ENCODE data around the gene USP24.
"Not testable (repeated sequence)": the region's sequence is repeated elsewhere in the genome, so short reads cannot be mapped to it uniquely, and the experiment has no call there.

The USP24 gene

GRCh38 chr1:55199735-55200134 lies 15.4 kb downstream of the USP24 start:
- not testable (repeated sequence) for DNase-seq (ENCODE audit: low read depth in 3 of 3)

- DNase-seq (ENCODE audit: low read depth in 3 of 3), result no peak
Measured at GRCh38 chr1:55198044-55198443, 17.1 kb downstream of the USP24 start.

DNA sequence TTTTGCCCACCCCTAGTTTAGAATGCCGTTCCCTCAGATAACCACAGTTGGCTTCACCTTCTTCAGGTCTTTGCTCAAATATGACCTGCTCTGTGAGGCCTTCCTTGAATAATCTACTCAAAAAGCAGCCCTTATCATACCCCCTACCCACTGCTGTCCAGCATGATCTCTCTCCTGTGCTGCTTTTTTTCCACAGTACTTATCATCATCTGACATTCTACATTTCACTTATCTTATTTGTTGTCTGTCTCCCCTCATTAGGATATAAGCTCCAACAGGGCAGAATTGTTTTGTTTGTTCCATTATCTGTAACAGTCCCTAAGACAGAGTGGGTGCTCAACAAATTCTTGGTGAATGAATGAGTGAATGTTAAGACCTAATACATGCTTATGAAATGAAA lies 18.1 kb downstream of the USP24 start:
- no peak for DNase-seq (ENCODE audit: low read depth in 3 of 3)

DNA sequence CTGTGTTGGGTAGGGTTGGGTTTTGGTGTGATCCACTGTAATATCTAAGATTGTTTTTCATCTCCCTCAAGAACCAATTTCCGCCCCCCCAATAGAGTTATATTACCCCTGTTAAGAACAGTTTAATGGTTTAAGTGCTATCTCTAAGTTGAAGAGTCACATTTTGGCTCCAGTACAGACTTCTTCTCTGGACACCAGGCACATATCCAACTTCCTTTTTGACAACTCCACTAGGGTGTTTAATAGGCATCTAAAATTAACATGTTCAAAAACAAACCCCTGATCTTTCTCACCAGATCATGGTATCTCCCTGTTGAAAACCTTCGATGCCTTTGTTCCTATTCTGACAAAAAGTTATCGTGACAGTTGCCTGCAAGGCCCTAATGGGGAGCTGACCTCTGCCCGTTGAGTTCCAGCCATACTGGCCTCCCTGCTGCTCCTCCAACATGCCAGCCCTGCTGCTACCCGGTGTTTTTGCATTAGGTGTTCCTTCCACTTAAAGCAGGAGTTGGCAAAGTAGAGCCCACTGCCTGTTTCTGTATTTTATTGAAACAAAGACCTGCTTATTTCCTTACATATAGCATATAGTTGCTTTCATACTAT lies 18.6 kb downstream of the USP24 start:
- DNase-seq (ENCODE audit: low read depth in 3 of 3), result no peak

DNA sequence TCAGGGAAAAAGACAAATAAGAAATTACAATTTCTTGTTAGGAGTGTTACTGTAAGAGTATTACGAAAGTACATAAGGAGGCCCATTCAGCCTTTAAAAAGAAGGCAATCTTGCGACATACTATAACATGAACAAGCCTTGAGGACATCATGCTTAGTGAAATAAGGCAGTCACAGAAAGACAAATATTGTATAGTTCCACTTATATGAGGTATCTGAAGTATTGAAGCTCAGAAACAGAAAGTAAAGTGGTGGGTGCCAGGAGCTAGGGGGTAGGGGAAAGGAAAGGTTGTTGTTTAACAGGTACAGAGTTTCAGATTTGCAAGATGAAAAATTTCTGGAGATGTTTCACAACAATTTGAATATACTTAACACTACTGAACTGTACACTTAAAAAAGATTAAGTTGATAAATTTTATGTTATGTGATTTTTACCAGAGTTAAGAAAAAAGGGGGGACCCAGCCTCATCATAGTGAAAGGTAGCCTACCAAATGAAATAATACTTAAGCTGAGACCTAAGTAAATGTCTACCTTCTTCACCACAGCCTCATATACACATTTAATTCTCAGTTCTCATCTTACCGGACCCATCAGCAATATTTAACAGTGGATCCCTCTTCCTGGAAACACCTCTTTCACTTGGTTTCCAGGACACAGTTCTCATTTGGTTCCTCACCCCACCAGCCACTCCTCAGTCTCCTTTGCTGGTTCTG lies 19.5 kb downstream of the USP24 start:
- DNase-seq (ENCODE audit: low read depth in 3 of 3), result no peak

GRCh38 chr1:55194851-55195250 lies 20.3 kb downstream of the USP24 start:
- no peak for DNase-seq (ENCODE audit: low read depth in 3 of 3)

DNA sequence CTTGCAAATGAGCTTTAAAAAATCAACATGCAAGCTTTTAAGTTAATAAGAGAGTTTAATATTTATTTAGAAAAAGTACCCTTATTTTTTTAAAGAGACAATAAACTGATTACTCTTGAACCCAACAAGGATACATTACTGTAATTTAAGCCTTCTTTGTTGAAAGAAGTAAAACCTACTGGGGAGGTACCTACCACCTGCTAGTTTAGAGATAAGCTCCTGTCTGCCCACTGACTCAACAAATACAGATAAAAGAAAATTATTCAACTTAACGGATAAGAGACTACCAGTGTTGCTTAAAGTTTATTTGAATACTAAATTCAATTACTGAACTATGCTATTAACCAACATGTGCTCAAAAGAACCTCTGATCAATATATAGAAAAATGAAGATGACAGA lies 23.1 kb downstream of the USP24 start:
- no peak for DNase-seq (ENCODE audit: low read depth in 3 of 3)

- not testable (repeated sequence) for DNase-seq (ENCODE audit: low read depth in 3 of 3)
Measured at GRCh38 chr1:55191219-55191952, 23.8 kb downstream of the USP24 start.

- no peak for DNase-seq (ENCODE audit: low read depth in 3 of 3)
Measured at GRCh38 chr1:55190109-55190508, 25.1 kb downstream of the USP24 start.

DNA sequence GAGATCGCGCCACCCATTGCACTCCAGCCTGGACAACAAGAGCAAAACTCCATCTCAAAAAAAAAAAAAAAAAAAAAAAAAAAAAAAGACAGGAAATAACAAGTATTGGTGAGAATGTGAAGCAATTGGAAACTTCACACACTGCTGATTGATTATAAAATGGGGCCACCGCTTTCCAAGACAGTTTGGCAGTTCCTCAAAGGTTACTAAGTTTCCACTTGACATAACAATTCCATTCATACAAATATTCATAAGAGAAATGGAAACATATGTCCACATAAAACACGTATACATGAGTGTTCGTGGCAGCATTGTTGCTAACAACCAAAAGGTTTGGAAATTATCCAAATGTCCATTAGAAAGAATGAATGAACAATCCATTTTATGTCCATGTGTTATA lies 26.3 kb downstream of the USP24 start:
- no peak for DNase-seq (ENCODE audit: low read depth in 3 of 3)

DNA sequence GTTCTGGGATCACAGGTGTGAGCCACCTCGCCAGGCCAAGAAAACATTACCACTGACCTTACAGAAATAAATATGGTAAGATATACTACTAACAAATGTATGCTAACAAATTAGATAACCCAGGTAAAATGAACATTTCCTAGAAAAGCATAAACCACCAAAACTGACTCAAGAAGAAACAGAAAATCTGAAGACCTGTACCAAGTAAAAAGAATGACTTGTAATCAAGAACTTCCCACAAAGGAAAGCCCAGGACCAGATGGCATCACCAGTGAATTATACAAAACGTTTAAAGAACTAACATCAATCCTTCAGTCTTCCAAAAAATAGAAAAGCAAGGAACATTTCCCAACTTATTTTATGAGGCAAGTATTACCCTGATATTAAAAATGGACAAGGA lies 29.3 kb downstream of the USP24 start:
- no peak for DNase-seq (ENCODE audit: low read depth in 3 of 3)

DNA sequence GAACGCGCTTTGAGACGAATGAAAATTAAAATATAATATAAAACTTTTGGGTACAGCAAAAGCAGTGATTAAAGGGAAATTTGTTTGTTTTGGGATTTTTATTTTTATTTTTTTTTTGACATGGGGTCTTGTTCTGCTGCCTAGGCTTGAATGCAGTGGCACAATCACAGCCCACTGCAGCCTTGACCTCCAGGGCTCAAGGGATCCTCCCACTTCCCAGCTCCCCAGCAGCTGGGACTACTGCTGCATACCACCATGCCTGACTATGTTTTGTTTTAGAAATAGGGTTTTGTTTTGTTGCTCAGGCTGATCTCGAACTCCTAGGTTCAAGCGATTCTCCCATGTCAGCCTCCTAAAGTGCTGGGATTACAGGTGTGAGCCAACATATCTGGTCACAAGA lies 30.3 kb downstream of the USP24 start:
- no peak for DNase-seq (ENCODE audit: low read depth in 3 of 3)

- no peak for DNase-seq (ENCODE audit: low read depth in 3 of 3)
Measured at GRCh38 chr1:55181666-55182065, 33.5 kb downstream of the USP24 start.

- no peak for DNase-seq (ENCODE audit: low read depth in 3 of 3)
Measured at GRCh38 chr1:55180075-55180670, 35.0 kb downstream of the USP24 start.

GRCh38 chr1:55179177-55179835 lies 35.9 kb downstream of the USP24 start:
- no peak for DNase-seq (ENCODE audit: low read depth in 3 of 3)

DNA sequence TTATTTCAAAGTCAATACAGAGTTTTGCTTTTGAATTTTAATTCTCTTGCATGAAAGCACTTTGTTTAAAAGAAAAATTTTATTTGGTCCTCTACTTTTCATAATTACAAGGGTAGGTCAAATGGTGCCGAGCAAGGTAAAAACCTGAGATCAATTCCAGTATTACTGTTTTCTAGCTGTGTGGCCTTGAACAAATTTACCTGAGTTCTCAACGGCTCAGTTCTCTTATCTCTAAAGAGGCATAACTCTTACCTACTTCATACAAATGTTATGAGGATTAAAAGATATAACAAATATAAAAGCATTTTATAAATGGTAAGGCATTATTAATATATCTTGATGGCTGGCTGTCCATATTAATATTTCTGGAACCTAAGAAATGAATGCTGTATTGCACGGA lies 42.5 kb downstream of the USP24 start:
- DNase-seq (ENCODE audit: low read depth in 3 of 3), result no peak

GRCh38 chr1:55172272-55172671 lies 42.9 kb downstream of the USP24 start:
- no peak for DNase-seq (ENCODE audit: low read depth in 3 of 3)

GRCh38 chr1:55171694-55172093 lies 43.5 kb downstream of the USP24 start:
- DNase-seq (ENCODE audit: low read depth in 3 of 3), result no peak

- DNase-seq (ENCODE audit: low read depth in 3 of 3), result no peak
Measured at GRCh38 chr1:55170426-55170825, 44.7 kb downstream of the USP24 start.

DNA sequence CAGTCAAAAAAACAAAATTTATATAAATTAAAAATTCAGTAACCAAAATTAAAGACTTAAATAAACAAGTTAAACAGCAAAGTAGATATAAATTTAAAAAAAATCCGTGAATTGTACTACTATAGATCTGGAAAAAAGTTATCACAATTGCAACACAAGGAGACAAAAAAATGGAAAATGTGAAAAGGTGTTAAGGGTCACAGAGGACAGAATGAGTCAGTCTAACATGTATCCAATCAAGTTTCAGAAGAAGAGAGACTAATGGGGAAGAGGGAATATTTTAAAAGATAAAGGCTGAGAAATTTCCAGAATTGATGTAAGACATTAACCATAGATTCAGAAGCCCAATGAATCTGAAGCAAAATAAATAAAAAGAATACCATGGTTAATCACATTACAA lies 46.0 kb downstream of the USP24 start:
- no peak for DNase-seq (ENCODE audit: low read depth in 3 of 3)

- no peak for DNase-seq (ENCODE audit: low read depth in 3 of 3)
Measured at GRCh38 chr1:55168353-55168752, 46.8 kb downstream of the USP24 start.

GRCh38 chr1:55167224-55167871 lies 47.8 kb downstream of the USP24 start:
- DNase-seq (ENCODE audit: low read depth in 3 of 3), result no peak
